CD14-positive monocyte (primary cell): ENCODE measurements around the gene NRXN3. TPM values are rescaled to one million over a fixed set of nuclear protein-coding genes. Genes with fewer than 3 reads are reported as not detected.

ENCODE experiments used
- DNase-seq, 3 donors: peaks; one replicate each; pipeline ENCODE4 v3.0.0-alpha.2; 2011 to 2022
- H2AFZ ChIP-seq: 2 replicates; pipeline ENCODE4 v1.6.0; 2012; ENCODE audit warnings: mild to moderate bottlenecking, low read depth, low read length, inconsistent platforms; ENCODE audit not compliant: insufficient read depth, poor library complexity, severe bottlenecking
- H3K27ac ChIP-seq, 2 donors: 1 replicate in 1 of 2; 2 replicates in 1 of 2; pipeline ENCODE4 v1.5.1; 2012 to 2013; ENCODE audit warnings: low read length in 2 of 2, control low read depth in 1 of 2, inconsistent platforms in 1 of 2, low read depth in 1 of 2, mild to moderate bottlenecking in 1 of 2
- H3K27me3 ChIP-seq, 2 donors: one replicate each; pipeline versions ENCODE4 v1.6.0 to v1.6.1; 2011 to 2013; ENCODE audit warnings: low read length in 2 of 2; ENCODE audit not compliant: control insufficient read depth in 2 of 2, insufficient read depth in 2 of 2
- H3K36me3 ChIP-seq, 2 donors: replicated peaks in 1 of 2; 1 replicate in 1 of 2; 2 replicates in 1 of 2; pipeline versions ENCODE4 v1.5.1 to v1.6.1; 2012 to 2013; ENCODE audit warnings: low read length in 2 of 2, control low read depth in 1 of 2, inconsistent platforms in 1 of 2, mild to moderate bottlenecking in 1 of 2; ENCODE audit not compliant: insufficient read depth in 2 of 2, control insufficient read depth in 1 of 2
- H3K4me1 ChIP-seq, 2 donors: 1 replicate in 1 of 2; 2 replicates in 1 of 2; pipeline versions ENCODE4 v1.5.1 to v1.6.1; 2012 to 2013; ENCODE audit warnings: low read length in 2 of 2, control low read depth in 1 of 2, inconsistent platforms in 1 of 2, mild to moderate bottlenecking in 1 of 2, moderate library complexity in 1 of 2; ENCODE audit not compliant: insufficient read depth in 2 of 2, control insufficient read depth in 1 of 2
- H3K4me2 ChIP-seq: replicated peaks from 2 replicates; pipeline ENCODE3; 2012; ENCODE audit warnings: low read length, moderate library complexity, mild to moderate bottlenecking; ENCODE audit not compliant: poor library complexity, severe bottlenecking; ENCODE audit errors: extremely low read depth
- H3K4me3 ChIP-seq, 3 experiments: fragments of 200-600 bp in 1 of 3; sonication (generic) in 1 of 3; replicated peaks in 1 of 3; 1 replicate in 2 of 3; 2 replicates in 1 of 3; pipeline ENCODE4 v1.5.1; 2011 to 2013; ENCODE audit warnings: low read length in 3 of 3, mild to moderate bottlenecking in 3 of 3, control low read depth in 2 of 3, low read depth in 2 of 3, inconsistent platforms in 1 of 3, moderate library complexity in 1 of 3
- H3K79me2 ChIP-seq: 2 replicates; pipeline ENCODE4 v1.6.0; 2012; ENCODE audit warnings: mild to moderate bottlenecking, control low read depth, inconsistent platforms, low read length, moderate library complexity; ENCODE audit not compliant: insufficient read depth
- H3K9ac ChIP-seq: 2 replicates; pipeline ENCODE4 v1.6.0; 2017; ENCODE audit warnings: low read length, mild to moderate bottlenecking; ENCODE audit not compliant: insufficient read depth, poor library complexity, severe bottlenecking
- H3K9me3 ChIP-seq, 2 donors: replicated peaks in 1 of 2; 1 replicate in 1 of 2; 2 replicates in 1 of 2; pipeline versions ENCODE4 v1.5.1 to v1.6.1; 2012 to 2013; ENCODE audit warnings: low read length in 2 of 2, control low read depth in 1 of 2; ENCODE audit not compliant: control insufficient read depth in 1 of 2, insufficient read depth in 1 of 2
- H4K20me1 ChIP-seq: 2 replicates; pipeline ENCODE4 v1.6.0; 2012; ENCODE audit warnings: mild to moderate bottlenecking, low read length, control low read depth, moderate library complexity; ENCODE audit not compliant: insufficient read depth
- H3K27ac Mint-ChIP-seq, 7 donors: one replicate each; pipeline ENCODE4 v1.8.0; 2020; ENCODE audit warnings: mild to moderate bottlenecking in 7 of 7, mixed read lengths in 7 of 7, moderate library complexity in 6 of 7, inconsistent platforms in 2 of 7
- H3K27me3 Mint-ChIP-seq, 3 donors: one replicate each; pipeline ENCODE4 v1.8.0; 2021 to 2022; ENCODE audit warnings: low read depth in 3 of 3, mild to moderate bottlenecking in 3 of 3, mixed read lengths in 3 of 3, moderate library complexity in 3 of 3, inconsistent platforms in 1 of 3
- H3K36me3 Mint-ChIP-seq, 2 donors: one replicate each; pipeline ENCODE4 v1.8.0; 2020; ENCODE audit warnings: mixed read lengths in 2 of 2, inconsistent platforms in 1 of 2, mild to moderate bottlenecking in 1 of 2
- H3K4me1 Mint-ChIP-seq: one replicate; pipeline ENCODE4 v1.8.0; 2020; ENCODE audit warnings: mild to moderate bottlenecking, mixed read lengths
- H3K4me3 Mint-ChIP-seq, 2 donors: one replicate each; pipeline ENCODE4 v1.8.0; 2020; ENCODE audit warnings: mild to moderate bottlenecking in 2 of 2, mixed read lengths in 2 of 2, moderate library complexity in 1 of 2
- H3K9me3 Mint-ChIP-seq, 7 donors: one replicate each; pipeline ENCODE4 v1.8.0; 2020 to 2022; ENCODE audit warnings: mixed read lengths in 7 of 7, mild to moderate bottlenecking in 6 of 7, moderate library complexity in 6 of 7, inconsistent platforms in 2 of 7
- WGBS: methylation state at CpG from one replicate; pipeline ENCODE4 v1.1.5; 2013; ENCODE audit warnings: missing lambda C conversion rate; ENCODE audit not compliant: insufficient coverage; 5-methylcytosine and 5-hydroxymethylcytosine counted together
- intact Hi-C, 2 donors: fragments of 100-400 bp; cut with micrococcal nuclease; formaldehyde crosslinking; loops; one replicate each; pipeline versions ENCODE4 v1.15.0 to v1.15.1; 2023
- polyA plus RNA-seq, 3 donors: library from polyadenylated mRNA; depleted of rRNA in 1 of 3; unstranded in 2 of 3; stranded (reverse) in 1 of 3; fragments of 300-500 nt in 2 of 3; fragments of >200 nt in 1 of 3; fragmentation: Illumina TruSeq in 2 of 3; gene quantifications; 1 replicate in 2 of 3; 2 replicates in 1 of 3; pipeline ENCODE4 v1.2.3, GENCODE V29; 2012 to 2021
- TF ChIP-seq, protein P1 (sequence below): fragments of 200-600 bp; IDR thresholded peaks from one replicate; pipeline ENCODE4 v1.8.0; 2022; ENCODE audit warnings: antibody characterized with exemption, mild to moderate bottlenecking

NRXN3 gene
- polyA plus RNA-seq, 3 donors, result not detected

DNA sequence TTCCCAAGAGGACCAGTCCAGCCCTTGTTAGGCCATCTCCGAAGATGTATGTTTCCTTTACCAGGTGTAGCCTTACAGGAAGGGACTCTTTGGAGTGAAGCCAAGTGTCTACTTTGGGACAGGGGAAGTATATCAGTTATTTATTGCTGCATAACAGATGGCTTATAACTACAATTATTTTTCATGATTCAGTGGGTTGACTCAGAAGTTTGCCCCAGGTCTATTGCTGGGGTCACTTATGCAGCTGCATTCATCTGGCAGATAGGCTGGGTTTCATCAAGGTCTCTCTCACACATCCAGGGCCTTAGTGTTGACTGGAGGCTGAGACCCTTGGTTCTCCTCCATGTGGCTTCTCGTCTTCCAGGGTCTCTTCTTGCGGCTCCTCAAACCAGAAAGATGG lies 170.1 kb downstream of the NRXN3 start:
- no peak for DNase-seq

DNA sequence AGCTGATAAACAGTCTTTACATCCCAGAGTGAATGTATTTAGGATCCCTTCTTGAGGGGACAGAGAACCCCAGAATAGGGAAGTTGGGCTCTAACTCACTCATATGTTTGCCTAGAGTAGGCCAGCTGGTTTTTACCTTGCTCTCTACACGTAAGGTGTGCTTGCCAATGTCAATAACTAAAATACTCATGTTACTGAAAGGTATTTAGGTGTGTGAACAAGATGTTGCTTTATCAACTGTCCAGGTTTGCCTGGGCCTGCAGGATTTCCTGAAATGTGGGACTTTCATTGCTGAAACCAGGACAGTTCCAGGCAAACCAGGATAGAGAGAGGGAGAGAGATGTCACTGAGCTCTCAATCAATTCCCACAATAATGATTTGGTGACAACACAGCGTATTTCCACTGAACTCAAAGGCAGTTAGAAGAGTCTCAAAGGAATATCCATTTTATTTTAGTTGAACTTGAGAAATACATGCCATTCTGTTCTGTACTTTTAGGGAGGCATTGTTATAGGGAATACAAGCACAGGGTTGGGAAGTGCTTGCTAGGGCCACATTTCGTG lies 171.7 kb downstream of the NRXN3 start:
- Histone ChIP-seq H4K20me1 (no peaks in the 10 kb centered on the region), H3K4me1 (no peaks in the 10 kb centered on the region), H3K4me2 (no peak overlapping the region), H3K27me3 (no peaks in the 10 kb centered on the region), H2AFZ (no peak overlapping the region), H3K9me3 (no peaks in the 10 kb centered on the region), H3K36me3 (no peaks in the 10 kb centered on the region), H3K79me2 (no peaks in the 10 kb centered on the region), H3K9ac (no peak overlapping the region), H3K4me3 (no peak overlapping the region), H3K27ac (no peak overlapping the region)
- TF ChIP-seq, protein P1, sequence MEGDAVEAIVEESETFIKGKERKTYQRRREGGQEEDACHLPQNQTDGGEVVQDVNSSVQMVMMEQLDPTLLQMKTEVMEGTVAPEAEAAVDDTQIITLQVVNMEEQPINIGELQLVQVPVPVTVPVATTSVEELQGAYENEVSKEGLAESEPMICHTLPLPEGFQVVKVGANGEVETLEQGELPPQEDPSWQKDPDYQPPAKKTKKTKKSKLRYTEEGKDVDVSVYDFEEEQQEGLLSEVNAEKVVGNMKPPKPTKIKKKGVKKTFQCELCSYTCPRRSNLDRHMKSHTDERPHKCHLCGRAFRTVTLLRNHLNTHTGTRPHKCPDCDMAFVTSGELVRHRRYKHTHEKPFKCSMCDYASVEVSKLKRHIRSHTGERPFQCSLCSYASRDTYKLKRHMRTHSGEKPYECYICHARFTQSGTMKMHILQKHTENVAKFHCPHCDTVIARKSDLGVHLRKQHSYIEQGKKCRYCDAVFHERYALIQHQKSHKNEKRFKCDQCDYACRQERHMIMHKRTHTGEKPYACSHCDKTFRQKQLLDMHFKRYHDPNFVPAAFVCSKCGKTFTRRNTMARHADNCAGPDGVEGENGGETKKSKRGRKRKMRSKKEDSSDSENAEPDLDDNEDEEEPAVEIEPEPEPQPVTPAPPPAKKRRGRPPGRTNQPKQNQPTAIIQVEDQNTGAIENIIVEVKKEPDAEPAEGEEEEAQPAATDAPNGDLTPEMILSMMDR, result no peak
- H3K4me1 Mint-ChIP-seq, result no peaks in the 10 kb centered on the region
- intact Hi-C loops, result no loop called here
- H3K27ac Mint-ChIP-seq, result no peak overlapping the region
- DNase-seq, result no peak
- WGBS, result no CpG with 5 or more reads among the region's 3 CpGs
- no peak overlapping the region for H3K4me3 Mint-ChIP-seq
- H3K9me3 Mint-ChIP-seq, result peaks cover 0 to 2% (median 0%) of the 10 kb centered on the region in 7 donors
- no peaks in the 10 kb centered on the region for H3K36me3 Mint-ChIP-seq
- peaks cover 3 to 4% (median 3%) of the 10 kb centered on the region in 3 donors for H3K27me3 Mint-ChIP-seq

More for the DNA sequence above, 170.1 kb downstream of the NRXN3 start:
- H3K27me3 ChIP-seq, result no peaks in the 10 kb centered on the region
- H3K79me2 ChIP-seq, result no peaks in the 10 kb centered on the region
- no peak overlapping the region for H3K27ac ChIP-seq
- WGBS, result no CpG with 5 or more reads among the region's 3 CpGs
- no peak overlapping the region for H3K4me3 Mint-ChIP-seq
- H3K36me3 ChIP-seq, result no peaks in the 10 kb centered on the region
- intact Hi-C loops, result no loop called here
- no peak overlapping the region for H2AFZ ChIP-seq
- H3K4me1 Mint-ChIP-seq, result no peaks in the 10 kb centered on the region
- H3K4me1 ChIP-seq, result no peaks in the 10 kb centered on the region
- no peaks in the 10 kb centered on the region for H3K9me3 Mint-ChIP-seq
- peaks cover 1 to 3% (median 3%) of the 10 kb centered on the region in 3 donors for H3K27me3 Mint-ChIP-seq
- no peak overlapping the region for H3K4me3 ChIP-seq
- no peaks in the 10 kb centered on the region for H3K36me3 Mint-ChIP-seq
- no peak overlapping the region for H3K9ac ChIP-seq
- no peak overlapping the region for H3K4me2 ChIP-seq
- H4K20me1 ChIP-seq, result no peaks in the 10 kb centered on the region
- H3K27ac Mint-ChIP-seq, result no peak overlapping the region
- TF ChIP-seq, protein P1, result no peak
- H3K9me3 ChIP-seq, result no peaks in the 10 kb centered on the region
